Stimulated activated CD8-positive, alpha-beta memory T cell treated with anti-CD3 and anti-CD28 coated beads, Interleukin-15, amount 100 ng/mL, for 24 hours (primary cell): ENCODE measurements around the gene GFER.

Source experiments
- DNase-seq: peaks from one replicate; pipeline ENCODE4 v3.0.0-alpha.2; 2020; ENCODE audit warnings: low read depth

GFER gene

GRCh38 chr16:1974157-1975070 lies 9.6 kb upstream of the GFER start:
- DNase-seq = no peak

DNA sequence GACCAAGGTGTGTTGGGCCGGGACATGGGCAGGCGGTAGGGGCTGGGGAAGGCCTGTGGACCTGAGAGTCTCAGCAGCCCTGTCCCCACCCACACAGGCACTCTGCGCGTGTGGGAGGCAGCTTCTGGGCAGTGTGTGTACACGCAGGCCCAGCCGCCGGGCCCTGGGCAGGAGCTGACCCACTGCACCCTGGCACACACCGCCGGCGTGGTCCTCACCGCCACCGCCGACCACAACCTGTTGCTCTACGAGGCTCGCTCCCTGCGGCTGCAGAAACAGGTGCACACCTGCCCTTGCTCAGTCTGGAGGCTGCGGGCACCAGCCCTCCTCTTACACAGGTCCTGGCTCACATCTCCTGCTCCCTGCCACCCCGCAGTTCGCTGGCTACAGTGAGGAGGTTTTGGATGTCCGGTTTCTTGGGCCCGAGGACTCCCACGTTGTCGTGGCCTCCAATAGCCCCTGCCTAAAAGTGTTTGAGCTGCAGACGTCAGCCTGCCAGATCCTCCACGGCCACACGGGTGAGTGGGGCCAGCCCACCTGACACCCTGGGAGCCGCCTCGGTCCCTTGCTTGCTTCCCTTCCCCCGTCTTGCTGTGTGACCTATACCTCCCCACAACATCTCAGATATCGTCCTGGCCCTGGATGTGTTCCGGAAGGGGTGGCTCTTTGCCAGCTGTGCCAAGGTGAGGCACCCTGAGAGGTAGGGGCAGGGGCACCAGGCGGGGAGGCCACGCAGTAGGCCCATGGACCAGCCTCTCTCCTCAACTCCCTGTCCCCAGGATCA lies 8.4 kb upstream of the GFER start:
- DNase-seq = no peak

DNA sequence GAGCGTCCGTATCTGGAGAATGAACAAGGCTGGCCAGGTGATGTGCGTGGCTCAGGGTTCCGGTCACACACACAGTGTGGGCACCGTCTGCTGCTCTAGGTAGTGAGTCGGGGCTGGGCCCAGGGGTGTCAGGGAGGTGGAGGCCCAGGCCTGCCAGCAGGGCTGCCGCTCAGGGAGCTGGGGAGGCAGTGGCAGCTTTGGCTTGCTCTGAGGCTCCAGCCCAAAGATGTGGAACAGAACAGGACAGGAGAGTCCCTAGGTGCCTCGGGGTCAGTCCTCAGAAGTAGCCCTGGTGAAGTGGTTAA lies 7.8 kb upstream of the GFER start:
- DNase-seq = no peak

DNA sequence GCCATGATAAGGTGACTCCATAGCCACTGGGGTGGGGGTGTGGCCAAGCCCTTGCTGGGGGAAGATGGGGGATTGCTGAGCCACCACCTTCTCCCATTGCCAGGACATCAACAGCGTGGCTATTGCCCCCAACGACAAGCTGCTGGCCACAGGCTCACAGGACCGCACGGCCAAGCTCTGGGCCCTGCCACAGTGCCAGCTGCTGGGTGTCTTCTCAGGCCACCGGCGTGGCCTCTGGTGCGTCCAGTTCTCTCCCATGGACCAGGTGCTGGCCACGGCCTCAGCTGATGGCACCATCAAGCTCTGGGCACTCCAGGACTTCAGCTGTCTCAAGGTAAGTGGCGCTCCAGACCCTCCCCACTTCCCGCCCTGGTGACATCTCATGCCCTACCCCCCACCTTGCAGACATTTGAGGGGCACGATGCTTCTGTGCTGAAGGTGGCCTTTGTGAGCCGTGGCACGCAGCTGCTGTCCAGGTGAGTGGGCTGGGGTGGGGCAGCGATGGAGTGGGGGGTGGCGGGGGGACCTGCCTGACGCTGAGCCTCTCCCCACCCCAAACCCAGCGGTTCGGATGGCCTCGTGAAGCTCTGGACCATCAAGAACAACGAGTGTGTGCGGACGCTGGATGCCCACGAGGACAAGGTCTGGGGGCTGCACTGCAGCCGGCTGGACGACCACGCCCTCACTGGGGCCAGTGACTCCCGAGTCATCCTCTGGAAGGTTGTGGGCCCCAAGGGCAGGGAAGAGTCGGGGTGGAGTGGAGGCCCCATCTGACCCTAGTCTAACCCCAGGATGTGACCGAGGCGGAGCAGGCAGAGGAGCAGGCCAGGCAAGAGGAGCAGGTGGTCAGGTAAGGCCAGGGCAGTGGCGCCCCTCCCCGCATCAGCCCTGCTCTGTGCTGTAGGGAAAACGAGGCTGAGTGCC lies 6.8 kb upstream of the GFER start:
- DNase-seq = no peak

DNA sequence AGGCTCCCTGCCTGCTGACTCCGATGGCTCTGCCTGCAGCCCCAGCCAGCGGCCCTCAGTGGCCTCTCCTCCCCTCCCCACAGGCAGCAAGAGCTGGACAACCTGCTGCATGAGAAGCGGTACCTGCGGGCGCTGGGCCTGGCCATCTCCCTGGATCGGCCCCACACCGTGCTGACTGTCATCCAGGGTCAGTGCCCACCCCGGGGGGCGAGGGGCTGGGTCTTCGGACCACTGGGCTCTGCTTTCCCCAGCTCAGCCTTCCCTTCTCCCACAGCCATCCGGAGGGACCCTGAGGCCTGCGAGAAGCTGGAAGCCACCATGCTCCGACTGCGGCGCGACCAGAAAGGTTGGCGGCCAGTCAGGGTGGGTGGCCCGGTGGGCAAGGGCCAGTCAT lies 6.1 kb upstream of the GFER start:
- no peak for DNase-seq

DNA sequence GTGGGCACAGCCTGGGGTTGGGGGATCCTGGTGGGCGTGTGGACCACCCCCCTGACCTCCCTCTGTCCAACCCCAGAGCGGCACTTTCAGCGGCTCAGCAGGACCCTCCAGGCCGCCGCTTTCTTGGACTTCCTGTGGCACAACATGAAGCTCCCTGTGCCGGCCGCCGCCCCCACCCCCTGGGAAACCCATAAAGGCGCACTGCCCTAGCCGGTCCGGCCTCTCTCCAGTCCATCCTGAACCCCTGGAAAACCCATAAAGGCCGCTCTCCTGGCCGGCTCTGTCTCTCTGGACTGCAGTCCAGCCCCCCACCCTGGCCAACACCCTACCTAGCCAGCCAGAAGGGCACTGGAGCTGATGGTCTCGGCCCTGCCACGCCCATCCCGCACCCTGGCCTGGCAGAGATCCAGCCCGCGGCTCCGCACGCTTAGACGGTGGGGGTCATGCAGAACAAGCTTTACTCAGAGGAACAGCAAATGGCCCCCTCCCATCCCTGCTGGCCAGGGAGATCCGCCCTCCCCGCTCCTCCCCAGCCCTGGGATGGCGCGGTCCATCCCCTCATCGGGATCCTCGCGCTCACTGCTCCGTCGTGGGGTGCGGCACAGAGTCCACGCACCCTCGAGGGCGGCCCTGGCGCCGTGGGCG lies 5.4 kb upstream of the GFER start:
- DNase-seq = no peak

GRCh38 chr16:1979271-1980029 lies 4.5 kb upstream of the GFER start:
- DNase-seq = no peak

- no peak for DNase-seq
These were observed 3.8 kb upstream of the GFER start for GRCh38 chr16:1980030-1980769.

DNA sequence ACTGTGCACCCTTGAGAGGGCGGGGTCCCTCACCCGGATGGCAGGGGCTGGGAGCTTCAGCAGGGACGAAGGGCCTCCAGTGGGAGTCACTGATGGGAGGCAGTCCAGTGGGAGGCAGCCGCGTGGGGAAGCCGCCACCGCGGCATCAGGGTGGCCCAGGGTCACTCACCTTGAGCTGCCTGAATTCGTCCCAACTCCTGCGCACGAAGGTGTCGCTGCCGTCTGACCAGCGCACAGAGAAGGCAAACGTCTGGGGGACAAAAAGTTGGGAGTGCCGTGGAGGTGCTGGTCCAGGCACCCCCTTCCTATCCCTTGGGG lies 3.3 kb upstream of the GFER start:
- no peak for DNase-seq

- no peak for DNase-seq
These were observed 2.6 kb upstream of the GFER start, which contains the start of gene NOXO1 for GRCh38 chr16:1981398-1981836. NOXO1 (minus strand) TSS chr16:1981469; CDS start chr16:1981179, 290 bp downstream.

- no peak for DNase-seq
These were observed 2.0 kb upstream of the GFER start for GRCh38 chr16:1982013-1982433.

GRCh38 chr16:1982991-1983543 lies 926 bp upstream of the GFER start:
- no peak for DNase-seq

- DNase-seq = no peak
These were observed 593 bp downstream of the GFER start for GRCh38 chr16:1984347-1985225.

DNA sequence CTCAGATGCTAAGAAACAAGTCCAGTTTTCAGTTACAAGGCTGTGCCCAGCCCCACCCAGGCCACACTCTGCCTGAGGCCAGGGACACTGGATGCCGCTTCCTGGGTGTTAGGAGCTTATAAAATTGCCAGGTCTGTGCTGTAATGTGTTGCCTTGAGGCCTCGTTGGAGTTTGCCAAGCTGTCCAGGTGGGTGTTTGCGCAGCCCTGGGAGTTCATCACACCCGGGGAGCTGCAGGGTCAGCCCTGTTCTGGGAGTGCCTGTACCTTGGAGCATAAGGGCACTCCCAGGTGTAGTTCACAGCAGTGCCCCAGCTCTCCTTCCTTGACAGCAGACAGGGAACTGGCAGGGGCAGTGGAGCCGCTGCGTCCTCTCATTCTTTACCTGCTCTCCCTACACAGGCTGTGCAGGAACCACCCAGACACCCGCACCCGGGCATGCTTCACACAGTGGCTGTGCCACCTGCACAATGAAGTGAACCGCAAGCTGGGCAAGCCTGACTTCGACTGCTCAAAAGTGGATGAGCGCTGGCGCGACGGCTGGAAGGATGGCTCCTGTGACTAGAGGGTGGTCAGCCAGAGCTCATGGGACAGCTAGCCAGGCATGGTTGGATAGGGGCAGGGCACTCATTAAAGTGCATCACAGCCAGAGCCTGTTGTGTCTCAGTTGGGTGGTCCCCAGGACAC lies 1.6 kb downstream of the GFER start:
- no peak for DNase-seq

- no peak for DNase-seq
These were observed 3.2 kb downstream of the GFER start for GRCh38 chr16:1987198-1987597.

DNA sequence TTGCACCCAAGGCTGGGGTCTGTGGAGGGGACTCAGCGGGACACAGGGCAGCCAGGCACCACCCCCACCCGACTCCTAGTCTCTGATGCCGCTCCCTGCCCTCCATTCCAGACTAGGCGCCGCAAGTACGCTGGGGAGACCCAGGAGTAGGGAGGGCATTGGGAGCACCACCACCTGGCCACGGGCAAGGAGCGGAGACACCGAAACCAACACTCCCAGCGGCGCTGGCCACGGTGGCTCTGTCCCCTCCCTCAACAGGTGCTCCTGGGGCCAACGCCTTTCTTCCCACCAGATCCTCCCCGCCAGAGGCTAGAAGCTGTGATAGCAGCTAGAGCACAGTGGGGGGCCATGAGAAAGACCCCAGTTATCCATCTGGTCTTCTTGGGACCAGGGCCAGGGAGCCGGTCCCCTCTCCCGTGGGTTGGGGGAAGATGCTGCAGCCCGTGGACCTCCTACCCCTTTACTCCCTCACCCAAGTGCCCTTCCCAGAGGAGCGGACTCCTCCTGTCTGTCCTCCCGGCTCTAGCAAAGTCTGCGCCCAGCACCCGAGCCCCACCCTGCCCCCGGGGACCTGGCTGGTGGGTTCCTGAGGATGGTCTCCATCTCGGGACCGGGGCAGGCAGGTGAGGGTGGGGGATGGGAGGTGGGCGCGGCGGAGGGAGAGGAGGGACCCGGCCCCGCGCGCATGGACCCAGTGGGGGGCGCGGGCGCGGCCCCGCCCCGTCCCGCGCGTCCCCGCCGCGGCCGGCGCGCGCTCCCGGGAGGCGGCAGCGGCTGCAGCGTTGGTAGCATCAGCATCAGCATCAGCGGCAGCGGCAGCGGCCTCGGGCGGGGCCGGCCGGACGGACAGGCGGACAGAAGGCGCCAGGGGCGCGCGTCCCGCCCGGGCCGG lies 5.5 kb downstream of the GFER start, which contains the start of gene SYNGR3:
TSS of gene SYNGR3 (plus strand) at position 762 of the 892 bp plus-strand sequence. CDS start 133 bp downstream, outside the sequence.
- no peak for DNase-seq

GRCh38 chr16:1990101-1990350 lies 6.0 kb downstream of the GFER start:
- no peak for DNase-seq
